ENCODE data around the gene CALD1. TPM values are rescaled to one million over a fixed set of nuclear protein-coding genes. Genes with fewer than 3 reads are reported as not detected.

Gene CALD1
- total RNA-seq, 1 experiment from 2014 or later = 147 TPM

- Mint-ChIP-seq H3K4me3 (no peak overlapping the region), H3K9me3 (no peaks in the 10 kb centered on the region), H3K27me3 (ENCODE audit: low read depth) (no peaks in the 10 kb centered on the region), H3K27ac (no peak overlapping the region), H3K4me1 (no peaks in the 10 kb centered on the region), H3K36me3 (peaks cover 38% of the 10 kb centered on the region)
- TF ChIP-seq SOX15 (CRISPR knock-in tag; IDR thresholded peaks at IDR 0.05) = no peak
- no peak for ATAC-seq
- ChIA-PET POLR2A (no interaction called here), CTCF (no interaction called here)
- DNase-seq (ENCODE audit: low spot score) = no peak
Observed at GRCh38 chr7:134962270-134962780, 182.9 kb downstream of the CALD1 start.

GRCh38 chr7:134963036-134963435 lies 183.6 kb downstream of the CALD1 start:
- Mint-ChIP-seq H3K4me3 (no peak overlapping the region), H3K27ac (no peak overlapping the region), H3K36me3 (peaks cover 33% of the 10 kb centered on the region), H3K27me3 (ENCODE audit: low read depth) (no peaks in the 10 kb centered on the region), H3K4me1 (no peaks in the 10 kb centered on the region), H3K9me3 (no peaks in the 10 kb centered on the region)
- ChIA-PET CTCF (no interaction called here), POLR2A (no interaction called here)
- DNase-seq (ENCODE audit: low spot score) (no peak), ATAC-seq (no peak)
- no peak for TF ChIP-seq ELF4 (CRISPR knock-in tag; IDR thresholded peaks at IDR 0.05; ENCODE audit: low read depth)
- TF ChIP-seq, protein P1, sequence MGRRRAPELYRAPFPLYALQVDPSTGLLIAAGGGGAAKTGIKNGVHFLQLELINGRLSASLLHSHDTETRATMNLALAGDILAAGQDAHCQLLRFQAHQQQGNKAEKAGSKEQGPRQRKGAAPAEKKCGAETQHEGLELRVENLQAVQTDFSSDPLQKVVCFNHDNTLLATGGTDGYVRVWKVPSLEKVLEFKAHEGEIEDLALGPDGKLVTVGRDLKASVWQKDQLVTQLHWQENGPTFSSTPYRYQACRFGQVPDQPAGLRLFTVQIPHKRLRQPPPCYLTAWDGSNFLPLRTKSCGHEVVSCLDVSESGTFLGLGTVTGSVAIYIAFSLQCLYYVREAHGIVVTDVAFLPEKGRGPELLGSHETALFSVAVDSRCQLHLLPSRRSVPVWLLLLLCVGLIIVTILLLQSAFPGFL (CRISPR knock-in tag; IDR thresholded peaks at IDR 0.05; ENCODE audit: borderline replicate concordance) = no peak
- TF ChIP-seq ZNF425 (CRISPR knock-in tag; conservative IDR thresholded peaks at IDR 0.05) = no peak
- TF ChIP-seq, protein P2, sequence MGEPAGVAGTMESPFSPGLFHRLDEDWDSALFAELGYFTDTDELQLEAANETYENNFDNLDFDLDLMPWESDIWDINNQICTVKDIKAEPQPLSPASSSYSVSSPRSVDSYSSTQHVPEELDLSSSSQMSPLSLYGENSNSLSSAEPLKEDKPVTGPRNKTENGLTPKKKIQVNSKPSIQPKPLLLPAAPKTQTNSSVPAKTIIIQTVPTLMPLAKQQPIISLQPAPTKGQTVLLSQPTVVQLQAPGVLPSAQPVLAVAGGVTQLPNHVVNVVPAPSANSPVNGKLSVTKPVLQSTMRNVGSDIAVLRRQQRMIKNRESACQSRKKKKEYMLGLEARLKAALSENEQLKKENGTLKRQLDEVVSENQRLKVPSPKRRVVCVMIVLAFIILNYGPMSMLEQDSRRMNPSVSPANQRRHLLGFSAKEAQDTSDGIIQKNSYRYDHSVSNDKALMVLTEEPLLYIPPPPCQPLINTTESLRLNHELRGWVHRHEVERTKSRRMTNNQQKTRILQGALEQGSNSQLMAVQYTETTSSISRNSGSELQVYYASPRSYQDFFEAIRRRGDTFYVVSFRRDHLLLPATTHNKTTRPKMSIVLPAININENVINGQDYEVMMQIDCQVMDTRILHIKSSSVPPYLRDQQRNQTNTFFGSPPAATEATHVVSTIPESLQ (CRISPR knock-in tag; IDR thresholded peaks at IDR 0.05) = no peak
- TF ChIP-seq ETV6 (CRISPR knock-in tag; IDR thresholded peaks at IDR 0.05) = no peak
- no peak for TF ChIP-seq EMX1 (CRISPR knock-in tag; IDR thresholded peaks at IDR 0.05)

DNA sequence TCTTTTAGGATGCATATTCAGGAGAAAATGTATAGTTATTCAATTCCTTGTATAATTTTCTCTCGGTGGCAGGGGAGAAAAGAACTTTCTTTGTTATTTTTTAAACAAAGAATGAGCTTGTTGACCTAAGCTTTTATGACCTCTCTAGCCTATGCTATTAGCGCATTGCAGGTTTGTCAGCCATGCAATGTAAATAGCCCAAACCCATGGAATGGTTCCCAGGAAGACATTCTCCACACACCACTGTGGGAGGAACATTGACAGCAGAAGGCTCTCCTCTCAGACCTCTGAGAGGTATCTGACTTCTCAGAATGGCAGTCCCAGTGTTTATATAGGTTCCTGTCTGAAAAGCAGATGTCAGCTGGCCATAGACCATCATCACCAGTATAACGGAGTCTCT lies 187.3 kb downstream of the CALD1 start:
- no peaks in the 10 kb centered on the region for H3K27me3 Mint-ChIP-seq (ENCODE audit: low read depth)
- CTCF ChIA-PET = no interaction called here
- no peak overlapping the region for H3K4me3 Mint-ChIP-seq
- no peak overlapping the region for H3K27ac Mint-ChIP-seq
- DNase-seq (ENCODE audit: low spot score) (no peak), ATAC-seq (no peak)
- H3K9me3 Mint-ChIP-seq = no peaks in the 10 kb centered on the region
- H3K4me1 Mint-ChIP-seq = no peaks in the 10 kb centered on the region
- POLR2A ChIA-PET = no interaction called here
- peaks cover 10% of the 10 kb centered on the region for H3K36me3 Mint-ChIP-seq
- no peak for TF ChIP-seq ZSCAN18 (CRISPR knock-in tag; IDR thresholded peaks at IDR 0.05)
- no peak for TF ChIP-seq GABPB1 (CRISPR knock-in tag; IDR thresholded peaks at IDR 0.05)
- no peak for TF ChIP-seq ATF1 (CRISPR knock-in tag; IDR thresholded peaks at IDR 0.05)
- TF ChIP-seq, protein P3, sequence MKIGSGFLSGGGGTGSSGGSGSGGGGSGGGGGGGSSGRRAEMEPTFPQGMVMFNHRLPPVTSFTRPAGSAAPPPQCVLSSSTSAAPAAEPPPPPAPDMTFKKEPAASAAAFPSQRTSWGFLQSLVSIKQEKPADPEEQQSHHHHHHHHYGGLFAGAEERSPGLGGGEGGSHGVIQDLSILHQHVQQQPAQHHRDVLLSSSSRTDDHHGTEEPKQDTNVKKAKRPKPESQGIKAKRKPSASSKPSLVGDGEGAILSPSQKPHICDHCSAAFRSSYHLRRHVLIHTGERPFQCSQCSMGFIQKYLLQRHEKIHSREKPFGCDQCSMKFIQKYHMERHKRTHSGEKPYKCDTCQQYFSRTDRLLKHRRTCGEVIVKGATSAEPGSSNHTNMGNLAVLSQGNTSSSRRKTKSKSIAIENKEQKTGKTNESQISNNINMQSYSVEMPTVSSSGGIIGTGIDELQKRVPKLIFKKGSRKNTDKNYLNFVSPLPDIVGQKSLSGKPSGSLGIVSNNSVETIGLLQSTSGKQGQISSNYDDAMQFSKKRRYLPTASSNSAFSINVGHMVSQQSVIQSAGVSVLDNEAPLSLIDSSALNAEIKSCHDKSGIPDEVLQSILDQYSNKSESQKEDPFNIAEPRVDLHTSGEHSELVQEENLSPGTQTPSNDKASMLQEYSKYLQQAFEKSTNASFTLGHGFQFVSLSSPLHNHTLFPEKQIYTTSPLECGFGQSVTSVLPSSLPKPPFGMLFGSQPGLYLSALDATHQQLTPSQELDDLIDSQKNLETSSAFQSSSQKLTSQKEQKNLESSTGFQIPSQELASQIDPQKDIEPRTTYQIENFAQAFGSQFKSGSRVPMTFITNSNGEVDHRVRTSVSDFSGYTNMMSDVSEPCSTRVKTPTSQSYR (CRISPR knock-in tag; IDR thresholded peaks at IDR 0.05) = no peak
- TF ChIP-seq, protein P4, sequence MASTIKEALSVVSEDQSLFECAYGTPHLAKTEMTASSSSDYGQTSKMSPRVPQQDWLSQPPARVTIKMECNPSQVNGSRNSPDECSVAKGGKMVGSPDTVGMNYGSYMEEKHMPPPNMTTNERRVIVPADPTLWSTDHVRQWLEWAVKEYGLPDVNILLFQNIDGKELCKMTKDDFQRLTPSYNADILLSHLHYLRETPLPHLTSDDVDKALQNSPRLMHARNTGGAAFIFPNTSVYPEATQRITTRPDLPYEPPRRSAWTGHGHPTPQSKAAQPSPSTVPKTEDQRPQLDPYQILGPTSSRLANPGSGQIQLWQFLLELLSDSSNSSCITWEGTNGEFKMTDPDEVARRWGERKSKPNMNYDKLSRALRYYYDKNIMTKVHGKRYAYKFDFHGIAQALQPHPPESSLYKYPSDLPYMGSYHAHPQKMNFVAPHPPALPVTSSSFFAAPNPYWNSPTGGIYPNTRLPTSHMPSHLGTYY (CRISPR knock-in tag; IDR thresholded peaks at IDR 0.05) = no peak
- TF ChIP-seq ZNF138 (CRISPR knock-in tag; conservative IDR thresholded peaks at IDR 0.05) = no peak
- no peak for TF ChIP-seq AR (CRISPR knock-in tag; IDR thresholded peaks at IDR 0.05)
- TF ChIP-seq GRHL2 (CRISPR knock-in tag; IDR thresholded peaks at IDR 0.05; ENCODE audit: insufficient replicate concordance, severe bottlenecking) = no peak
- TF ChIP-seq PRRX2 (CRISPR knock-in tag; IDR thresholded peaks at IDR 0.05) = no peak
- TF ChIP-seq ZNF423 (CRISPR knock-in tag; IDR thresholded peaks at IDR 0.05) = no peak
- no peak for TF ChIP-seq CREB1 (CRISPR knock-in tag; IDR thresholded peaks at IDR 0.05)
- TF ChIP-seq TCF7 (CRISPR knock-in tag; IDR thresholded peaks at IDR 0.05; ENCODE audit: low read depth) = no peak
- no peak for TF ChIP-seq ETV6 (CRISPR knock-in tag; IDR thresholded peaks at IDR 0.05)

All from WTC11 (cell line).